ENCODE data around the gene NBEA.

DNA sequence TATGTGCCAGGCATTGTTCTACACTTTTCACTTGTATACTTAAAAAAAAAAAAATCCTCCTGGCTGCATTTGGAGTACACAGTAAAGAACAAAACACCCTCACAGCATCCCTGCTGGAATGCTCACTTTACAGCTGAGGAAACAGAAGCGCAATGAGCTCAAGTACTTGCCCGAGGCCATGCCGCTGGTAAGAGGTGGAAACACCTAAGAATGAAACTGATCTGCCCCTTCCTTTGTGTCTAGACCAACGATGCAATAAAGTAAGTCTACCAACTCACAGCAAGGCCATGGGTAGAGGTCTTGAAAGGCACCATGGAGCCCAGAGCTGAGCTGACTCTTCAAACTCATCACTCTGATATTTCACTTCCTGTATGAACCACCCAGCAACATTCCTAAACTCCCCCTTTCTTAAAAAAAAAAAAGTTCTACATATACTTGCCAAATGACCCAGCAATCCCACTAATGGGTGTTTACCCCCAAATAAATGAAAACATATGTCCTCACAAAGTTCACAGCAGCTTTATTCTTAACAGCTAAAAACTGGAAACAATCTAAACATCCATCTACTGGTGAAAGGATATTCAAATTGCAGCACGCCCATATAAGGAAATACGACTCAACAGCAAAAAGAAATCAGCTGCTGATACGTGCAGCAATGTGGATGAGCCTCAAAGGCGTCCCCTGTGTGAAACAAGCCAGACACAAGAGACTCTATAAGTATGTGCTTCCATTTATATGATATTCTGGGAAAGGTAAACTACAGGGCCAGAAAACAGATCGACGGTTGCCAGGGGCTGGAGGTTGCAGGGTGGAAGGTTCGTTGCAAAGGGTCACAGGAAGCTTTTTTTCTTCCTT, 771.1 kb downstream of the NBEA start:
- TF ChIP-seq STAT1 (IDR thresholded peaks at IDR 0.05; ENCODE audit: unreplicated experiment): no peak
- no peak for TF ChIP-seq CTCF (conservative IDR thresholded peaks at IDR 0.05; ENCODE audit: low read depth in 2 of 2)

Measured in GM23338 (cell line).